GM19452 (cell line): ENCODE measurements around the gene YIPF7.

Experiments used
- ATAC-seq: cut with Tn5 transposase; IDR thresholded peaks from one replicate; pipeline ENCODE4 v1.9.1; 2021; ENCODE audit not compliant: unreplicated experiment

YIPF7 gene

GRCh38 chr4:44629280-44629866 is 22.1 kb downstream of the YIPF7 start:
- peak; percentile 98 for ATAC-seq

DNA sequence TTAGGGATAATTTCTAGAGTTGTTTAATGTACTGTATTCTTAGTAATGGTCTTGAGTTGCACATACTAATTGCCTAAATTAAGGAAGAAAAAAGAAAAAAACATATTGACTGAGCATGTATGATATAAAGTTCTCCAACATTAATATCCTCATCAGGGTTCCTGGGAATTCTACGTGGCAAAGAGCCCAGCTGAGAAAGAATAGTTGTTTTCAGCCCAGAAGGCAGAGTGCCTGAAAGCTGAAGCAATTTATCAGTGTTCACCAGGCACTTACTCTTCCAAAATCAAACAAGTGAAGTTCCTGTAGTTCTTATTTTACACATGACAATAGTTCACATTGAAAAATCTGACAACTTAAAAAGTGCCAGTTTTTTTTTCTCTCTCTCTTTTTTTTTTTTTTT is 27.7 kb downstream of the YIPF7 start:
- ATAC-seq, result no peak

DNA sequence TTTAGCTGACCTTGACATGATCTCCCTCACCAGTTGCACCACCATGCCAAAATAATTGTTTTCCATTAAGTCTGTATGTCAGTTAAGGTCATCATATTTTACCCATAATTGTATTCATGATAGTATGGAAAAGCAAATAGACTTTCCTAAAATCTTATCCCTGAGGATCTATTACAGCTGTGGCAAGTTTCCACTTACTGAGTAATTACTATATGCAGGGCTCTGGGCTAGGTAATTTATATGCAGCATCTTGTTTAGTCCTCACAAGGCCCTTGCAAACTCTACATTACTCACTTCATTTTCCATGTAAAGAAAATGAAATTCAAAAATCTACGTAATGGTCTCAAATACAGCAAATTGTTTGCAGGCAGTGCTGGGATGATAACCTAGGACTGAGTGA is 34.8 kb downstream of the YIPF7 start:
- ATAC-seq, result no peak

- ATAC-seq, result no peak
Measured at GRCh38 chr4:44583393-44583792, 68.0 kb downstream of the YIPF7 start.

GRCh38 chr4:44580231-44580630 is 71.2 kb downstream of the YIPF7 start:
- ATAC-seq, result no peak

DNA sequence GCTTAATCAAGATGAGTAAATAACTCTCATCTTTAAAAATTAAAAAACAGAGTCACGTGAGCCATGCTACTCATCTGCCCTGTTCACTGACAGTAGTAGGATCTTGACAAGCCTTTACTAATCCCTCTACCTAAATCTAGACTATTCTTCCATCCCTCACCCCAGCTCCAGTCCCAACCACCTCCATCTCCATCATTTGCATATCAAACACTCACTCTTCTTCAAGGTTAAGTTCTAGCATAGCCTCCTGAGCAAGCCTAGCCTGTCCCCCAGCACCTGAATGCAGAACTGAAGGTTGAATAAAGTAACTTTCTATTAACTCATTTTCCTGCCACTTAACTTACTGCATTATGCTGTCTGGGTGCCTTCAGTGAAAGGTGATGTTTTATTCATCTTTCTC is 72.5 kb downstream of the YIPF7 start:
- ATAC-seq, result no peak
